Activated CD8-positive, alpha-beta memory T cell treated with anti-CD3 and anti-CD28 coated beads, Interleukin-2, amount 50 U/mL, for 1 hour (primary cell): Measurements from ENCODE around the gene SLC25A21.
"Not testable (repeated sequence)": the region's sequence is repeated elsewhere in the genome, so short reads cannot be mapped to it uniquely, and the experiment has no call there.

ENCODE experiments used
- DNase-seq: peaks from one replicate; pipeline ENCODE4 v3.0.0-alpha.2; 2020; ENCODE audit errors: extremely low read depth

SLC25A21 gene

GRCh38 chr14:37186865-37187264 lies 14.5 kb upstream of the SLC25A21 start:
- no peak for DNase-seq

- no peak for DNase-seq
These were observed 13.3 kb upstream of the SLC25A21 start for GRCh38 chr14:37185670-37186069.

- not testable (repeated sequence) for DNase-seq
These were observed 12.1 kb upstream of the SLC25A21 start for GRCh38 chr14:37184520-37184919.

GRCh38 chr14:37181441-37181840 lies 9.0 kb upstream of the SLC25A21 start:
- DNase-seq, result no peak

GRCh38 chr14:37180886-37181285 lies 8.5 kb upstream of the SLC25A21 start:
- DNase-seq, result not testable (repeated sequence)

GRCh38 chr14:37179896-37180502 lies 7.6 kb upstream of the SLC25A21 start:
- no peak for DNase-seq

GRCh38 chr14:37172936-37173614 lies 669 bp upstream of the SLC25A21 start:
- no peak for DNase-seq

GRCh38 chr14:37171678-37172023 lies 755 bp downstream of the SLC25A21 start:
- no peak for DNase-seq

- no peak for DNase-seq
These were observed 1.4 kb downstream of the SLC25A21 start for GRCh38 chr14:37170993-37171392.

GRCh38 chr14:37170237-37170636 lies 2.2 kb downstream of the SLC25A21 start:
- DNase-seq, result no peak

- DNase-seq, result no peak
These were observed 3.7 kb downstream of the SLC25A21 start for GRCh38 chr14:37168721-37169120.

- DNase-seq, result no peak
These were observed 5.0 kb downstream of the SLC25A21 start for GRCh38 chr14:37167151-37168047.

- no peak for DNase-seq
These were observed 6.6 kb downstream of the SLC25A21 start for GRCh38 chr14:37165794-37166193.

- DNase-seq, result not testable (repeated sequence)
These were observed 10.1 kb downstream of the SLC25A21 start for GRCh38 chr14:37162307-37162706.

- no peak for DNase-seq
These were observed 14.4 kb downstream of the SLC25A21 start for GRCh38 chr14:37157987-37158386.

- no peak for DNase-seq
These were observed 18.9 kb downstream of the SLC25A21 start for GRCh38 chr14:37153483-37153882.

GRCh38 chr14:37153005-37153404 lies 19.4 kb downstream of the SLC25A21 start:
- no peak for DNase-seq

GRCh38 chr14:37150414-37150813 lies 22.0 kb downstream of the SLC25A21 start:
- DNase-seq, result no peak

GRCh38 chr14:37147310-37147880 lies 25.0 kb downstream of the SLC25A21 start:
- no peak for DNase-seq

GRCh38 chr14:37146438-37146837 lies 26.0 kb downstream of the SLC25A21 start:
- DNase-seq, result not testable (repeated sequence)

- no peak for DNase-seq
These were observed 27.0 kb downstream of the SLC25A21 start for GRCh38 chr14:37145395-37145794.

- DNase-seq, result no peak
These were observed 27.6 kb downstream of the SLC25A21 start for GRCh38 chr14:37144729-37145363.
